WTC11 (cell line): ENCODE measurements around the gene PRPF8. TPM values are rescaled to one million over a fixed set of nuclear protein-coding genes. Genes with fewer than 3 reads are reported as not detected.

Experiments
- ATAC-seq: fragments of 200-7000 bp; cut with Tn5 transposase; 2 replicates; pipeline ENCODE4 v1.10.0; 2021; ENCODE audit warnings: mild to moderate bottlenecking, moderate library complexity
- CTCF ChIA-PET: fragments of 300-600 bp; sonication (Branson Sonifier 250); formaldehyde crosslinking; loops from one replicate; lab custom pipeline; 2021; ENCODE audit warnings: antibody characterized with exemption; lab: Charles Lee
- POLR2A ChIA-PET: fragments of 350-600 bp; sonication (Branson Sonifier 250); formaldehyde crosslinking; loops from one replicate; lab custom pipeline; 2021; ENCODE audit warnings: antibody characterized with exemption; lab: Charles Lee
- DNase-seq: peaks from one replicate; pipeline ENCODE4 v3.0.0; 2021; ENCODE audit warnings: low spot score
- H3K27ac Mint-ChIP-seq: 2 replicates; pipeline ENCODE4 v1.8.0; 2021; ENCODE audit warnings: mixed read lengths
- H3K27me3 Mint-ChIP-seq: 2 replicates; pipeline ENCODE4 v1.8.0; 2021; ENCODE audit warnings: low read depth, mild to moderate bottlenecking, moderate library complexity, mixed read lengths
- H3K36me3 Mint-ChIP-seq: 2 replicates; pipeline ENCODE4 v1.8.0; 2021; ENCODE audit warnings: mixed read lengths
- H3K4me1 Mint-ChIP-seq: 2 replicates; pipeline ENCODE4 v1.8.0; 2022; ENCODE audit warnings: mixed read lengths
- H3K4me3 Mint-ChIP-seq: 2 replicates; pipeline ENCODE4 v1.8.0; 2021; ENCODE audit warnings: mild to moderate bottlenecking, moderate library complexity, mixed read lengths
- H3K9me3 Mint-ChIP-seq: 2 replicates; pipeline ENCODE4 v1.8.0; 2021; ENCODE audit warnings: mixed read lengths
- CREM ChIP-seq: sonication (generic); formaldehyde crosslinking; IDR thresholded peaks from 2 replicates; pipeline ENCODE4 v1.8.1; 2022; ENCODE audit warnings: mild to moderate bottlenecking, missing genetic modification reagents, moderate library complexity
- EMX1 ChIP-seq: fragments of 250-450 bp; sonication (Bioruptor Pico); IDR thresholded peaks from 2 replicates; pipeline ENCODE4 v1.8.0; 2021; ENCODE audit warnings: mild to moderate bottlenecking
- HMGA2 ChIP-seq: fragments of 250-450 bp; sonication (Bioruptor Pico); IDR thresholded peaks from 2 replicates; pipeline ENCODE4 v1.4.0; 2021; ENCODE audit warnings: mild to moderate bottlenecking, moderate library complexity
- MXD4 ChIP-seq: fragments of 250-450 bp; sonication (Bioruptor Pico); IDR thresholded peaks from 2 replicates; pipeline ENCODE4 v1.8.0; 2021; ENCODE audit warnings: mild to moderate bottlenecking, moderate library complexity, borderline replicate concordance
- MYBL2 ChIP-seq: sonication (generic); formaldehyde crosslinking; IDR thresholded peaks from 2 replicates; pipeline ENCODE4 v1.8.1; 2023; ENCODE audit warnings: mild to moderate bottlenecking, moderate library complexity, missing genetic modification reagents
- NR1H2 ChIP-seq: sonication (generic); formaldehyde crosslinking; IDR thresholded peaks from 2 replicates; pipeline ENCODE4 v1.9.0; 2021; ENCODE audit warnings: mild to moderate bottlenecking, moderate library complexity, missing genetic modification reagents
- NR3C1 ChIP-seq: sonication (generic); formaldehyde crosslinking; conservative IDR thresholded peaks from 2 replicates; pipeline ENCODE4 v1.8.1; 2023; ENCODE audit warnings: low read depth, mild to moderate bottlenecking, missing genetic modification reagents
- TEAD1 ChIP-seq: sonication (generic); formaldehyde crosslinking; IDR thresholded peaks from 2 replicates; pipeline ENCODE4 v1.8.0; 2022; ENCODE audit warnings: mild to moderate bottlenecking, missing genetic modification reagents
- total RNA-seq: library from RNA; stranded (reverse); gene quantifications from 3 replicates; pipeline ENCODE4 v1.2.3, GENCODE V29; 2021
- TF ChIP-seq, protein P1 (sequence below): sonication (generic); formaldehyde crosslinking; IDR thresholded peaks from 2 replicates; pipeline ENCODE4 v1.8.1; 2022; ENCODE audit warnings: missing genetic modification reagents, borderline replicate concordance
- TF ChIP-seq, protein P2 (sequence below): sonication (generic); formaldehyde crosslinking; IDR thresholded peaks from 2 replicates; pipeline ENCODE4 v1.8.0; 2022; ENCODE audit warnings: mild to moderate bottlenecking, missing genetic modification reagents
- TF ChIP-seq, protein P3 (sequence below): fragments of 250-450 bp; sonication (Bioruptor Pico); conservative IDR thresholded peaks from 2 replicates; pipeline ENCODE4 v1.9.0; 2021; ENCODE audit warnings: mild to moderate bottlenecking
- TF ChIP-seq, protein P4 (sequence below): sonication (generic); formaldehyde crosslinking; IDR thresholded peaks from 2 replicates; pipeline ENCODE4 v1.8.0; 2022; ENCODE audit warnings: mild to moderate bottlenecking, missing genetic modification reagents
- TF ChIP-seq, protein P5 (sequence below): sonication (generic); formaldehyde crosslinking; IDR thresholded peaks from 2 replicates; pipeline ENCODE4 v1.8.0; 2022; ENCODE audit warnings: missing genetic modification reagents
- TF ChIP-seq, protein P6 (sequence below): fragments of 250-450 bp; sonication (Bioruptor Pico); IDR thresholded peaks from 2 replicates; pipeline ENCODE4 v1.9.0; 2021; ENCODE audit warnings: mild to moderate bottlenecking

Gene PRPF8
- total RNA-seq, 1 experiment from 2014 or later, result 388 TPM

DNA sequence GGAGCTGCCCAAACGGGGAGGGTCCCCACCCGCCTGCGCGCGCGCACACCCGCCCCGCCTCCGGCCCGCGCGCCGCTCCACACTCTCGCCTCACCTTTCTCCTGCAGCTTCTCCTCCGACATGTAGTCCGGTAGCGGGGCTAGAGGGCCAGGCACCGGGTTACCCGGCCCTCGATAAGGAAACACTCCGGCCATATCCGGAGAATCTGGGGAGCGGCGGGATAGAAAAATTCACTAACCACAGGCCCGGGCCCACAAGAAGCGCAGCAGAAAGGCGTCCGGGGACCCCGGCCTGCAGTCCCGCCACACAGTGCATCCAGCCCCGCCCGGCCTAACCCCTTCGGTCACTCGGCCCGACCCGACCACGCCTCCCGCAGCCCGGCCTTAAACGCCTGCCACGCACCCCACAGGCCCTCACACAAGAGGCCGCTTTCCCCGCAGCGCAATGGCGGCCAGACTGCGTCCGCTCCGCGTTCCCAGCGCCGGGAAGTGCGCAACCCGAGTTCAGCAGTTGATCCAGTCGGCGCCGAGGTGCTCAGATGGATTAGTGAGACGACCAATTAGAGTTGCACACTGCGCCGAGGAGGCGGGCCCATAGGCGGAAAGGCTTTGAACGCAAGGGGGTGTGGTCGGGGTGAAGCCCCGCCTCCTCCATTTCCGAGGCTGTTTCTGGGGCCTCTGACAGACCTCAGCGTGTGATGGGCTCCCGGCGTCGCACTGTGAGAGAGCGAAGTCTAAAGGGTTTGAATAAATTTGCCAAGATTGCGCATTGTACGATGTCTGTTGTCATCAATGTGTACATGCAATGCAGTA lies at the start of gene PRPF8 (continued):
- TF ChIP-seq, protein P1, sequence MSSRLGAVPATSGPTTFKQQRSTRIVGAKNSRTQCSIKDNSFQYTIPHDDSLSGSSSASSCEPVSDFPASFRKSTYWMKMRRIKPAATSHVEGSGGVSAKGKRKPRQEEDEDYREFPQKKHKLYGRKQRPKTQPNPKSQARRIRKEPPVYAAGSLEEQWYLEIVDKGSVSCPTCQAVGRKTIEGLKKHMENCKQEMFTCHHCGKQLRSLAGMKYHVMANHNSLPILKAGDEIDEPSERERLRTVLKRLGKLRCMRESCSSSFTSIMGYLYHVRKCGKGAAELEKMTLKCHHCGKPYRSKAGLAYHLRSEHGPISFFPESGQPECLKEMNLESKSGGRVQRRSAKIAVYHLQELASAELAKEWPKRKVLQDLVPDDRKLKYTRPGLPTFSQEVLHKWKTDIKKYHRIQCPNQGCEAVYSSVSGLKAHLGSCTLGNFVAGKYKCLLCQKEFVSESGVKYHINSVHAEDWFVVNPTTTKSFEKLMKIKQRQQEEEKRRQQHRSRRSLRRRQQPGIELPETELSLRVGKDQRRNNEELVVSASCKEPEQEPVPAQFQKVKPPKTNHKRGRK, result no peak

DNA sequence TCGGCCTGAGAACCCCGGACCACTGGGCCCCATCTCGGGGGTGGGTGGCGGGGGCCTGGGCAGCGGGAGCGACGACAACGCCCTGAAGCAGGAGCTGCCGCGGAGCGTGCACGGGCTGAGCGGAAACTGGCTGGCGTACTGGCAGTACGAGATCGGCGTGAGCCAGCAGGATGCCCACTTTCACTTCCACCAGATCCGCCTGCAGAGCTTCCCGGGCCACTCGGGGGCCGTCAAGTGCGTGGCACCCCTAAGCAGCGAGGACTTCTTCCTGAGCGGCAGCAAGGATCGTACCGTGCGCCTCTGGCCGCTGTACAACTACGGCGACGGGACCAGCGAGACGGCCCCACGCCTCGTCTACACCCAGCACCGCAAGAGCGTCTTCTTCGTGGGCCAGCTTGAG lies 49.1 kb upstream of the PRPF8 start:
- Mint-ChIP-seq H3K4me1 (no peaks in the 10 kb centered on the region), H3K9me3 (peaks cover 3% of the 10 kb centered on the region; the same call in 1 of the 2 replicates), H3K27ac (no peak overlapping the region), H3K27me3 (0 out of 2 replicates have a peak, but pooled peaks cover 2% of the 10 kb centered on the region), H3K4me3 (no peak overlapping the region), H3K36me3 (peaks cover 6% of the 10 kb centered on the region)
- DNase-seq, result no peak
- TF ChIP-seq, protein P2, sequence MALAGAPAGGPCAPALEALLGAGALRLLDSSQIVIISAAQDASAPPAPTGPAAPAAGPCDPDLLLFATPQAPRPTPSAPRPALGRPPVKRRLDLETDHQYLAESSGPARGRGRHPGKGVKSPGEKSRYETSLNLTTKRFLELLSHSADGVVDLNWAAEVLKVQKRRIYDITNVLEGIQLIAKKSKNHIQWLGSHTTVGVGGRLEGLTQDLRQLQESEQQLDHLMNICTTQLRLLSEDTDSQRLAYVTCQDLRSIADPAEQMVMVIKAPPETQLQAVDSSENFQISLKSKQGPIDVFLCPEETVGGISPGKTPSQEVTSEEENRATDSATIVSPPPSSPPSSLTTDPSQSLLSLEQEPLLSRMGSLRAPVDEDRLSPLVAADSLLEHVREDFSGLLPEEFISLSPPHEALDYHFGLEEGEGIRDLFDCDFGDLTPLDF (CRISPR knock-in tag), result no peak
- TF ChIP-seq MXD4 (CRISPR knock-in tag) (no peak), HMGA2 (CRISPR knock-in tag) (no peak), NR3C1 (CRISPR knock-in tag) (no peak), MYBL2 (CRISPR knock-in tag) (no peak), CREM (CRISPR knock-in tag) (no peak), TEAD1 (CRISPR knock-in tag) (no peak), EMX1 (CRISPR knock-in tag) (no peak), NR1H2 (no peak)
- TF ChIP-seq, protein P1, result no peak
- TF ChIP-seq, protein P3, sequence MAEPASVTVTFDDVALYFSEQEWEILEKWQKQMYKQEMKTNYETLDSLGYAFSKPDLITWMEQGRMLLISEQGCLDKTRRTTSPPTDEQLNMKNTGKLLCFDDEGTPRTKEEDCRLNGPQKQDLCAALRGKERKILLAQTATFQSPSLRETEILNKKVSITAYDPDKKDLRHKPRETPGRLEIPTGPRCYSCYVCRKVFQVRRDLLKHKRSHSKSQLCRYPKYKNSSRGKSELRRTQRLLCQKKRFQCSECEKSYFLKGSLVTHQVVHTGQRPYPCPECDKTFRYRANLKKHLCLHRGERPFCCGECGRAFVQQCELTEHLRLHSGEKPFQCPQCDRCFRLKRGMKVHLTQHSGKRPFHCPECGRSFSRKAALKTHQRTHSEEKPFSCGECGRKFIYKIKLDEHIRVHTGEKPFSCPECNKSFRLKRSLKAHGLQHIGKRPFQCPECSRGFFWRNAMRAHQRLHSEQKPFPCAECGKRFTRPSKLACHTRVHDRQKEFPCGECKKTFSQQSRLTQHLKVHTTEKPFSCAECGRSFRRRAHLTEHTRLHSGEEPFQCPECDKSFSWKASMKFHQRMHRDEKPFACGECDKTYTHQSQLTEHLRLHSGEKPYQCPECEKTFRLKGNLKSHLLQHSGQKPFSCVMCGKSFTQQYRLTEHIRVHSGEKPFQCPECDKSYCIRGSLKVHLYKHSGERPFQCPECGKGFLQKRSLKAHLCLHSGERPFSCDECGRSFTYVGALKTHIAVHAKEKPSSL, result no peak
- TF ChIP-seq, protein P4, sequence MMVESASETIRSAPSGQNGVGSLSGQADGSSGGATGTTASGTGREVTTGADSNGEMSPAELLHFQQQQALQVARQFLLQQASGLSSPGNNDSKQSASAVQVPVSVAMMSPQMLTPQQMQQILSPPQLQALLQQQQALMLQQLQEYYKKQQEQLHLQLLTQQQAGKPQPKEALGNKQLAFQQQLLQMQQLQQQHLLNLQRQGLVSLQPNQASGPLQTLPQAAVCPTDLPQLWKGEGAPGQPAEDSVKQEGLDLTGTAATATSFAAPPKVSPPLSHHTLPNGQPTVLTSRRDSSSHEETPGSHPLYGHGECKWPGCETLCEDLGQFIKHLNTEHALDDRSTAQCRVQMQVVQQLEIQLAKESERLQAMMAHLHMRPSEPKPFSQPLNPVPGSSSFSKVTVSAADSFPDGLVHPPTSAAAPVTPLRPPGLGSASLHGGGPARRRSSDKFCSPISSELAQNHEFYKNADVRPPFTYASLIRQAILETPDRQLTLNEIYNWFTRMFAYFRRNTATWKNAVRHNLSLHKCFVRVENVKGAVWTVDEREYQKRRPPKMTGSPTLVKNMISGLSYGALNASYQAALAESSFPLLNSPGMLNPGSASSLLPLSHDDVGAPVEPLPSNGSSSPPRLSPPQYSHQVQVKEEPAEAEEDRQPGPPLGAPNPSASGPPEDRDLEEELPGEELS (CRISPR knock-in tag), result no peak
- TF ChIP-seq, protein P5, sequence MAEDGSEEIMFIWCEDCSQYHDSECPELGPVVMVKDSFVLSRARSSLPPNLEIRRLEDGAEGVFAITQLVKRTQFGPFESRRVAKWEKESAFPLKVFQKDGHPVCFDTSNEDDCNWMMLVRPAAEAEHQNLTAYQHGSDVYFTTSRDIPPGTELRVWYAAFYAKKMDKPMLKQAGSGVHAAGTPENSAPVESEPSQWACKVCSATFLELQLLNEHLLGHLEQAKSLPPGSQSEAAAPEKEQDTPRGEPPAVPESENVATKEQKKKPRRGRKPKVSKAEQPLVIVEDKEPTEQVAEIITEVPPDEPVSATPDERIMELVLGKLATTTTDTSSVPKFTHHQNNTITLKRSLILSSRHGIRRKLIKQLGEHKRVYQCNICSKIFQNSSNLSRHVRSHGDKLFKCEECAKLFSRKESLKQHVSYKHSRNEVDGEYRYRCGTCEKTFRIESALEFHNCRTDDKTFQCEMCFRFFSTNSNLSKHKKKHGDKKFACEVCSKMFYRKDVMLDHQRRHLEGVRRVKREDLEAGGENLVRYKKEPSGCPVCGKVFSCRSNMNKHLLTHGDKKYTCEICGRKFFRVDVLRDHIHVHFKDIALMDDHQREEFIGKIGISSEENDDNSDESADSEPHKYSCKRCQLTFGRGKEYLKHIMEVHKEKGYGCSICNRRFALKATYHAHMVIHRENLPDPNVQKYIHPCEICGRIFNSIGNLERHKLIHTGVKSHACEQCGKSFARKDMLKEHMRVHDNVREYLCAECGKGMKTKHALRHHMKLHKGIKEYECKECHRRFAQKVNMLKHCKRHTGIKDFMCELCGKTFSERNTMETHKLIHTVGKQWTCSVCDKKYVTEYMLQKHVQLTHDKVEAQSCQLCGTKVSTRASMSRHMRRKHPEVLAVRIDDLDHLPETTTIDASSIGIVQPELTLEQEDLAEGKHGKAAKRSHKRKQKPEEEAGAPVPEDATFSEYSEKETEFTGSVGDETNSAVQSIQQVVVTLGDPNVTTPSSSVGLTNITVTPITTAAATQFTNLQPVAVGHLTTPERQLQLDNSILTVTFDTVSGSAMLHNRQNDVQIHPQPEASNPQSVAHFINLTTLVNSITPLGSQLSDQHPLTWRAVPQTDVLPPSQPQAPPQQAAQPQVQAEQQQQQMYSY, result no peak
- TF ChIP-seq, protein P6, sequence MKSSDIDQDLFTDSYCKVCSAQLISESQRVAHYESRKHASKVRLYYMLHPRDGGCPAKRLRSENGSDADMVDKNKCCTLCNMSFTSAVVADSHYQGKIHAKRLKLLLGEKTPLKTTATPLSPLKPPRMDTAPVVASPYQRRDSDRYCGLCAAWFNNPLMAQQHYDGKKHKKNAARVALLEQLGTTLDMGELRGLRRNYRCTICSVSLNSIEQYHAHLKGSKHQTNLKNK (CRISPR knock-in tag), result no peak
- CTCF ChIA-PET, result interaction anchor here (1.1 kb wide), 1 partner anchor 11 kb away, joined by 3 read pairs; no protein-coding TSS in a partner anchor
- POLR2A ChIA-PET, result no interaction called here
- ATAC-seq, result no peak
